T-helper 22 cell (primary cell): ENCODE measurements around the gene PAIP2.
"Not testable (repeated sequence)": the region's sequence is repeated elsewhere in the genome, so short reads cannot be mapped to it uniquely, and the experiment has no call there.

Experiments used
- DNase-seq: peaks from one replicate; pipeline ENCODE4 v3.0.0-alpha.2; 2020; ENCODE audit warnings: low read depth

The PAIP2 gene

GRCh38 chr5:139315056-139315615 is 26.5 kb upstream of the PAIP2 start:
- DNase-seq = no peak

- DNase-seq = no peak
These were observed 5.8 kb upstream of the PAIP2 start for GRCh38 chr5:139335811-139336210.

- no peak for DNase-seq
These were observed 1.6 kb upstream of the PAIP2 start for GRCh38 chr5:139340051-139340450.

- no peak for DNase-seq
These were observed 416 bp upstream of the PAIP2 start for GRCh38 chr5:139341187-139341688.

- no peak for DNase-seq
These were observed 719 bp downstream of the PAIP2 start for GRCh38 chr5:139342423-139342723.

GRCh38 chr5:139343476-139343875 is 1.8 kb downstream of the PAIP2 start:
- DNase-seq = no peak

- DNase-seq = no peak
These were observed 2.5 kb downstream of the PAIP2 start for GRCh38 chr5:139344177-139344576.

- not testable (repeated sequence) for DNase-seq
These were observed 3.8 kb downstream of the PAIP2 start for GRCh38 chr5:139345442-139345841.

- DNase-seq = not testable (repeated sequence)
These were observed 6.2 kb downstream of the PAIP2 start for GRCh38 chr5:139347863-139348262.

GRCh38 chr5:139354186-139354585 is 12.5 kb downstream of the PAIP2 start:
- DNase-seq = no peak

- DNase-seq = not testable (repeated sequence)
These were observed 14.2 kb downstream of the PAIP2 start for GRCh38 chr5:139355900-139356299.

GRCh38 chr5:139358064-139358463 is 16.4 kb downstream of the PAIP2 start:
- no peak for DNase-seq

GRCh38 chr5:139360384-139360783 is 18.7 kb downstream of the PAIP2 start:
- DNase-seq = no peak

- DNase-seq = no peak
These were observed 20.3 kb downstream of the PAIP2 start for GRCh38 chr5:139361835-139362429.

GRCh38 chr5:139363937-139364336 is 22.3 kb downstream of the PAIP2 start:
- no peak for DNase-seq

GRCh38 chr5:139364466-139364865 is 22.8 kb downstream of the PAIP2 start:
- no peak for DNase-seq

GRCh38 chr5:139368613-139369012 is 27.0 kb downstream of the PAIP2 start:
- DNase-seq = no peak

- no peak for DNase-seq
These were observed 27.5 kb downstream of the PAIP2 start for GRCh38 chr5:139369181-139369580.

GRCh38 chr5:139371482-139372435 is 30.1 kb downstream of the PAIP2 start:
- DNase-seq = no peak

GRCh38 chr5:139374909-139375308 is 33.3 kb downstream of the PAIP2 start:
- no peak for DNase-seq

GRCh38 chr5:139376364-139376763 is 34.7 kb downstream of the PAIP2 start:
- DNase-seq = no peak

- no peak for DNase-seq
These were observed 35.6 kb downstream of the PAIP2 start for GRCh38 chr5:139377226-139377625.
